Measurements from ENCODE around the gene SMAD7. TPM values are rescaled to one million over a fixed set of nuclear protein-coding genes. Genes with fewer than 3 reads are reported as not detected.

SMAD7 gene
- polyA plus RNA-seq, 2 of the 4 experiments (the other 2 are of a cell fraction) = 19.9 to 26.9 TPM

DNA sequence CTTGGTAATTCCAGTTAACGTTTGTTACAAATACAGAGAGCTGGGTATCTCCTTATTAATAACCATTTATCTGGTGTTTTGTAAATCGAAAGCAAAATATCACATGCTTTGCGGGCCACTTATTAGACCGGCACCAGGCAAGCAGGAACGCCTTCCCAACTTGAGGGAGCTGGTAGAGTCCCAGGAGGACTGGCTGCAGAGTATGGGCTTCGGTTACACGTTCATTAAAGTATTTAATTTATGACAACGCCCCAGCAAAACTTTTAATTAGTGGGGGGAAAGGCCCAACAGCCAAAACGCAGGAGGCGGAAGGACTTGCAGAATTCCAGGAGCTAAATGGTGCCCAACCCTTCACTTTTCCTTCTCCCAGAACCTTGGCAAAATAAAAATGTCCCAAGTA lies 3.7 kb downstream of the SMAD7 start (continued):
- TF ChIP-seq, protein P1, sequence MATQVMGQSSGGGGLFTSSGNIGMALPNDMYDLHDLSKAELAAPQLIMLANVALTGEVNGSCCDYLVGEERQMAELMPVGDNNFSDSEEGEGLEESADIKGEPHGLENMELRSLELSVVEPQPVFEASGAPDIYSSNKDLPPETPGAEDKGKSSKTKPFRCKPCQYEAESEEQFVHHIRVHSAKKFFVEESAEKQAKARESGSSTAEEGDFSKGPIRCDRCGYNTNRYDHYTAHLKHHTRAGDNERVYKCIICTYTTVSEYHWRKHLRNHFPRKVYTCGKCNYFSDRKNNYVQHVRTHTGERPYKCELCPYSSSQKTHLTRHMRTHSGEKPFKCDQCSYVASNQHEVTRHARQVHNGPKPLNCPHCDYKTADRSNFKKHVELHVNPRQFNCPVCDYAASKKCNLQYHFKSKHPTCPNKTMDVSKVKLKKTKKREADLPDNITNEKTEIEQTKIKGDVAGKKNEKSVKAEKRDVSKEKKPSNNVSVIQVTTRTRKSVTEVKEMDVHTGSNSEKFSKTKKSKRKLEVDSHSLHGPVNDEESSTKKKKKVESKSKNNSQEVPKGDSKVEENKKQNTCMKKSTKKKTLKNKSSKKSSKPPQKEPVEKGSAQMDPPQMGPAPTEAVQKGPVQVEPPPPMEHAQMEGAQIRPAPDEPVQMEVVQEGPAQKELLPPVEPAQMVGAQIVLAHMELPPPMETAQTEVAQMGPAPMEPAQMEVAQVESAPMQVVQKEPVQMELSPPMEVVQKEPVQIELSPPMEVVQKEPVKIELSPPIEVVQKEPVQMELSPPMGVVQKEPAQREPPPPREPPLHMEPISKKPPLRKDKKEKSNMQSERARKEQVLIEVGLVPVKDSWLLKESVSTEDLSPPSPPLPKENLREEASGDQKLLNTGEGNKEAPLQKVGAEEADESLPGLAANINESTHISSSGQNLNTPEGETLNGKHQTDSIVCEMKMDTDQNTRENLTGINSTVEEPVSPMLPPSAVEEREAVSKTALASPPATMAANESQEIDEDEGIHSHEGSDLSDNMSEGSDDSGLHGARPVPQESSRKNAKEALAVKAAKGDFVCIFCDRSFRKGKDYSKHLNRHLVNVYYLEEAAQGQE (IDR thresholded peaks at IDR 0.05) = no peak
- TF ChIP-seq NR3C1 (IDR thresholded peaks at IDR 0.05) (no peak), RCOR1 (IDR thresholded peaks at IDR 0.05; ENCODE audit: low read depth, low read length) (no peak), ZSCAN20 (CRISPR knock-in tag; IDR thresholded peaks at IDR 0.05) (no peak), BHLHE40 (IDR thresholded peaks at IDR 0.05; ENCODE audit: low read depth, low read length) (no peak), KDM1A (IDR thresholded peaks at IDR 0.05; ENCODE audit: low read depth) (no peak)
- TF ChIP-seq, protein P2, sequence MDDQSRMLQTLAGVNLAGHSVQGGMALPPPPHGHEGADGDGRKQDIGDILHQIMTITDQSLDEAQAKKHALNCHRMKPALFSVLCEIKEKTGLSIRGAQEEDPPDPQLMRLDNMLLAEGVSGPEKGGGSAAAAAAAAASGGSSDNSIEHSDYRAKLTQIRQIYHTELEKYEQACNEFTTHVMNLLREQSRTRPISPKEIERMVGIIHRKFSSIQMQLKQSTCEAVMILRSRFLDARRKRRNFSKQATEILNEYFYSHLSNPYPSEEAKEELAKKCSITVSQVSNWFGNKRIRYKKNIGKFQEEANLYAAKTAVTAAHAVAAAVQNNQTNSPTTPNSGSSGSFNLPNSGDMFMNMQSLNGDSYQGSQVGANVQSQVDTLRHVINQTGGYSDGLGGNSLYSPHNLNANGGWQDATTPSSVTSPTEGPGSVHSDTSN (IDR thresholded peaks at IDR 0.05) = no peak

DNA sequence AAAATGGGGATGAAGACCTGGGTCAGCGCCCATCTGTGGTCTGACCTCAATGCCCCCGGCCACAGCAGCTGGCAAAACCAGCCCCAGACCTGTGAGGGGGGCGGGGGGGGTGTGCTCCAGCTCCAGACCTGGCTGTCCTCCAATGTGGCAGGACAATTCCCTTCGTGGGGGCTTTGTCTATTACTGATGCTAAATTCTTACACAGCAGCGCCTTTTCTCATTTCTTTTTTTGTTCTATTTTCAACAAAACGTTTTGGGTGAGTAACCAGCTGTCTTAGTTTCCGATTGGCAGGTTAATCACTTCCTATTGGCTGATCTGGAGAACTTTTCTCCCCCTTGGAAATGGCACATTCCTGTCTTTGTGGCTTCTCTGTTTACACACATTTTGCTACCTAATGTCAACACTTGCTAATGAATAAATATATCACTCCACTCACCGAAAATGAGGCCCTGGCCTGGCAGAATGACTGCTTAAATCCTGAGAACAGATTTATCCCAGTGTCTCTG lies 4.4 kb downstream of the SMAD7 start:
- POLR2A ChIA-PET = no interaction called here

More for the DNA sequence above, 4.4 kb downstream of the SMAD7 start:
- ATAC-seq (no peak), FAIRE-seq (no peak), DNase-seq (ENCODE audit: low read depth in 1 of 2, low spot score in 1 of 2) (no peak)
- Histone ChIP-seq H3K4me1 (peaks cover 50% of the 10 kb centered on the region), H3K27ac (peak overlapping the region; percentile 92 to 99), H3K4me3 (peak overlapping the region; percentile 80), H3K9me3 (no peaks in the 10 kb centered on the region), H3K4me2 (peak overlapping the region; percentile 97)
- CTCF ChIA-PET = interaction anchor here (1.1 to 3.4 kb wide), 5 partner anchors 13 to 292 kb away, joined by 3 to 15 read pairs (median 10); no protein-coding TSS in a partner anchor
- no peak for TF ChIP-seq NPAS2 (CRISPR knock-in tag; IDR thresholded peaks at IDR 0.05; ENCODE audit: borderline replicate concordance)
- TF ChIP-seq, protein P3, sequence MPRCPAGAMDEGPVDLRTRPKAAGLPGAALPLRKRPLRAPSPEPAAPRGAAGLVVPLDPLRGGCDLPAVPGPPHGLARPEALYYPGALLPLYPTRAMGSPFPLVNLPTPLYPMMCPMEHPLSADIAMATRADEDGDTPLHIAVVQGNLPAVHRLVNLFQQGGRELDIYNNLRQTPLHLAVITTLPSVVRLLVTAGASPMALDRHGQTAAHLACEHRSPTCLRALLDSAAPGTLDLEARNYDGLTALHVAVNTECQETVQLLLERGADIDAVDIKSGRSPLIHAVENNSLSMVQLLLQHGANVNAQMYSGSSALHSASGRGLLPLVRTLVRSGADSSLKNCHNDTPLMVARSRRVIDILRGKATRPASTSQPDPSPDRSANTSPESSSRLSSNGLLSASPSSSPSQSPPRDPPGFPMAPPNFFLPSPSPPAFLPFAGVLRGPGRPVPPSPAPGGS (IDR thresholded peaks at IDR 0.05) = no peak
- TF ChIP-seq, protein P4, sequence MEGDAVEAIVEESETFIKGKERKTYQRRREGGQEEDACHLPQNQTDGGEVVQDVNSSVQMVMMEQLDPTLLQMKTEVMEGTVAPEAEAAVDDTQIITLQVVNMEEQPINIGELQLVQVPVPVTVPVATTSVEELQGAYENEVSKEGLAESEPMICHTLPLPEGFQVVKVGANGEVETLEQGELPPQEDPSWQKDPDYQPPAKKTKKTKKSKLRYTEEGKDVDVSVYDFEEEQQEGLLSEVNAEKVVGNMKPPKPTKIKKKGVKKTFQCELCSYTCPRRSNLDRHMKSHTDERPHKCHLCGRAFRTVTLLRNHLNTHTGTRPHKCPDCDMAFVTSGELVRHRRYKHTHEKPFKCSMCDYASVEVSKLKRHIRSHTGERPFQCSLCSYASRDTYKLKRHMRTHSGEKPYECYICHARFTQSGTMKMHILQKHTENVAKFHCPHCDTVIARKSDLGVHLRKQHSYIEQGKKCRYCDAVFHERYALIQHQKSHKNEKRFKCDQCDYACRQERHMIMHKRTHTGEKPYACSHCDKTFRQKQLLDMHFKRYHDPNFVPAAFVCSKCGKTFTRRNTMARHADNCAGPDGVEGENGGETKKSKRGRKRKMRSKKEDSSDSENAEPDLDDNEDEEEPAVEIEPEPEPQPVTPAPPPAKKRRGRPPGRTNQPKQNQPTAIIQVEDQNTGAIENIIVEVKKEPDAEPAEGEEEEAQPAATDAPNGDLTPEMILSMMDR (IDR thresholded peaks at IDR 0.05) = no peak
- no peak for TF ChIP-seq HEYL (CRISPR knock-in tag; IDR thresholded peaks at IDR 0.05)
- no peak for TF ChIP-seq CHD2 (IDR thresholded peaks at IDR 0.05; ENCODE audit: low read length, partially characterized antibody)
- TF ChIP-seq NR3C1 (IDR thresholded peaks at IDR 0.05) = no peak
- TF ChIP-seq KDM1A (IDR thresholded peaks at IDR 0.05; ENCODE audit: low read depth) = no peak
- no peak for TF ChIP-seq RNF2 (IDR thresholded peaks at IDR 0.05; ENCODE audit: borderline replicate concordance, low read depth)
- TF ChIP-seq ESRRA (IDR thresholded peaks at IDR 0.05; ENCODE audit: borderline replicate concordance, low read length) = no peak
- TF ChIP-seq, protein P5, sequence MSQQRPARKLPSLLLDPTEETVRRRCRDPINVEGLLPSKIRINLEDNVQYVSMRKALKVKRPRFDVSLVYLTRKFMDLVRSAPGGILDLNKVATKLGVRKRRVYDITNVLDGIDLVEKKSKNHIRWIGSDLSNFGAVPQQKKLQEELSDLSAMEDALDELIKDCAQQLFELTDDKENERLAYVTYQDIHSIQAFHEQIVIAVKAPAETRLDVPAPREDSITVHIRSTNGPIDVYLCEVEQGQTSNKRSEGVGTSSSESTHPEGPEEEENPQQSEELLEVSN (IDR thresholded peaks at IDR 0.05; ENCODE audit: borderline replicate concordance, low read depth) = no peak
- TF ChIP-seq KDM5A (IDR thresholded peaks at IDR 0.05) = no peak
- no peak for TF ChIP-seq FOSB (CRISPR knock-in tag; IDR thresholded peaks at IDR 0.05)
- no peak for TF ChIP-seq CBX2 (IDR thresholded peaks at IDR 0.05; ENCODE audit: borderline replicate concordance, low read depth)
- TF ChIP-seq, protein P6, sequence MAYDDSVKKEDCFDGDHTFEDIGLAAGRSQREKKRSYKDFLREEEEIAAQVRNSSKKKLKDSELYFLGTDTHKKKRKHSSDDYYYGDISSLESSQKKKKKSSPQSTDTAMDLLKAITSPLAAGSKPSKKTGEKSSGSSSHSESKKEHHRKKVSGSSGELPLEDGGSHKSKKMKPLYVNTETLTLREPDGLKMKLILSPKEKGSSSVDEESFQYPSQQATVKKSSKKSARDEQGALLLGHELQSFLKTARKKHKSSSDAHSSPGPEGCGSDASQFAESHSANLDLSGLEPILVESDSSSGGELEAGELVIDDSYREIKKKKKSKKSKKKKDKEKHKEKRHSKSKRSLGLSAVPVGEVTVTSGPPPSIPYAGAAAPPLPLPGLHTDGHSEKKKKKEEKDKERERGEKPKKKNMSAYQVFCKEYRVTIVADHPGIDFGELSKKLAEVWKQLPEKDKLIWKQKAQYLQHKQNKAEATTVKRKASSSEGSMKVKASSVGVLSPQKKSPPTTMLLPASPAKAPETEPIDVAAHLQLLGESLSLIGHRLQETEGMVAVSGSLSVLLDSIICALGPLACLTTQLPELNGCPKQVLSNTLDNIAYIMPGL (CRISPR knock-in tag; IDR thresholded peaks at IDR 0.05; ENCODE audit: borderline replicate concordance) = no peak
- no peak for TF ChIP-seq POLR2A (IDR thresholded peaks at IDR 0.05; ENCODE audit: low read length)
- TF ChIP-seq, protein P7, sequence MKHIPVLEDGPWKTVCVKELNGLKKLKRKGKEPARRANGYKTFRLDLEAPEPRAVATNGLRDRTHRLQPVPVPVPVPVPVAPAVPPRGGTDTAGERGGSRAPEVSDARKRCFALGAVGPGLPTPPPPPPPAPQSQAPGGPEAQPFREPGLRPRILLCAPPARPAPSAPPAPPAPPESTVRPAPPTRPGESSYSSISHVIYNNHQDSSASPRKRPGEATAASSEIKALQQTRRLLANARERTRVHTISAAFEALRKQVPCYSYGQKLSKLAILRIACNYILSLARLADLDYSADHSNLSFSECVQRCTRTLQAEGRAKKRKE (CRISPR knock-in tag; IDR thresholded peaks at IDR 0.05; ENCODE audit: low read depth) = no peak
- TF ChIP-seq MAZ (IDR thresholded peaks at IDR 0.05; ENCODE audit: borderline replicate concordance, low read depth, low read length) = no peak
- 4% methylated on average over 8 of the region's 8 CpGs for WGBS (ENCODE audit: missing lambda C conversion rate)

All from A549 (cell line).